HG02852 (cell line): Measurements from ENCODE around the gene NAA15.
A peak's percentile ranks its signal among the peaks of the same experiment; 100 is the strongest.
"Not testable (repeated sequence)": the region's sequence is repeated elsewhere in the genome, so short reads cannot be mapped to it uniquely, and the experiment has no call there.

Experiments
- ATAC-seq: cut with Tn5 transposase; IDR thresholded peaks from one replicate; pipeline ENCODE4 v1.9.1; 2021; ENCODE audit warnings: mild to moderate bottlenecking, moderate library complexity; ENCODE audit not compliant: unreplicated experiment

The NAA15 gene

GRCh38 chr4:139301113-139301820, at the start of gene NAA15:
Gene NAA15, plus strand, starts transcription at chr4:139301505. Its CDS starts 273 bp downstream, at chr4:139301778.
- ATAC-seq: peak; percentile 81

- no peak for ATAC-seq
Measured at GRCh38 chr4:139253046-139253445, 48.3 kb upstream of the NAA15 start.

GRCh38 chr4:139253713-139254112, 47.6 kb upstream of the NAA15 start:
- no peak for ATAC-seq

GRCh38 chr4:139255581-139255980, 45.7 kb upstream of the NAA15 start:
- not testable (repeated sequence) for ATAC-seq

GRCh38 chr4:139256349-139256748, 45.0 kb upstream of the NAA15 start:
- no peak for ATAC-seq

GRCh38 chr4:139265654-139266053, 35.7 kb upstream of the NAA15 start:
- ATAC-seq: no peak

GRCh38 chr4:139266208-139266582, 35.1 kb upstream of the NAA15 start:
- no peak for ATAC-seq

- ATAC-seq: peak; percentile 95
Measured at GRCh38 chr4:139266583-139267257, 34.6 kb upstream of the NAA15 start.

GRCh38 chr4:139267301-139267700, 34.0 kb upstream of the NAA15 start:
- ATAC-seq: no peak

- ATAC-seq: no peak
Measured at GRCh38 chr4:139273835-139274234, 27.5 kb upstream of the NAA15 start.

GRCh38 chr4:139274790-139275189, 26.5 kb upstream of the NAA15 start:
- ATAC-seq: no peak

GRCh38 chr4:139275281-139275735, 26.0 kb upstream of the NAA15 start:
- ATAC-seq: no peak

GRCh38 chr4:139278485-139278884, 22.8 kb upstream of the NAA15 start:
- ATAC-seq: no peak

GRCh38 chr4:139278912-139279759, 22.2 kb upstream of the NAA15 start:
- ATAC-seq: no peak

GRCh38 chr4:139279760-139280620, 21.3 kb upstream of the NAA15 start, which contains the start of gene MGARP:
Gene MGARP, minus strand, starts transcription at chr4:139280225. Its CDS starts 67 bp downstream, at chr4:139280158.
- no peak for ATAC-seq

- ATAC-seq: no peak
Measured at GRCh38 chr4:139282065-139282720, 19.1 kb upstream of the NAA15 start.

- no peak for ATAC-seq
Measured at GRCh38 chr4:139282721-139283075, 18.6 kb upstream of the NAA15 start.

GRCh38 chr4:139286186-139286698, 15.1 kb upstream of the NAA15 start:
- no peak for ATAC-seq

- peak; percentile 92 for ATAC-seq
Measured at GRCh38 chr4:139295206-139295941, 5.9 kb upstream of the NAA15 start.
